Upper lobe of left lung (tissue), 6 donors: ENCODE results near the gene PIWIL4. TPM values are rescaled to one million over a fixed set of nuclear protein-coding genes. Genes with fewer than 3 reads are reported as not detected.
"Not testable (repeated sequence)": the region's sequence is repeated elsewhere in the genome, so short reads cannot be mapped to it uniquely, and the experiment has no call there.

Experiments used
- ATAC-seq, 2 donors: fragments of 200-7000 bp; cut with Tn5 transposase; one replicate each; pipeline ENCODE4 v1.9.1; 2022; ENCODE audit warnings: mild to moderate bottlenecking in 2 of 2, moderate library complexity in 2 of 2; ENCODE audit not compliant: low FRiP score in 2 of 2
- DNase-seq, 2 donors: peaks; one replicate each; pipeline ENCODE4 v3.0.0-alpha.2; 2019 to 2020
- H3K27ac ChIP-seq, 4 donors: fragments of 200-600 bp; sonication (generic); one replicate each; pipeline ENCODE4 v1.5.1; 2016 to 2019
- H3K27me3 ChIP-seq, 4 donors: fragments of 200-600 bp; sonication (generic); one replicate each; pipeline ENCODE4 v1.5.1; 2017 to 2019
- H3K36me3 ChIP-seq, 4 donors: fragments of 200-600 bp; sonication (generic); one replicate each; pipeline ENCODE4 v1.5.1; 2016 to 2019
- H3K4me1 ChIP-seq, 4 donors: fragments of 200-600 bp; sonication (generic); one replicate each; pipeline ENCODE4 v1.5.1; 2018 to 2019
- H3K4me3 ChIP-seq, 4 donors: fragments of 200-600 bp; sonication (generic); one replicate each; pipeline ENCODE4 v1.5.1; 2017 to 2019; ENCODE audit warnings: mild to moderate bottlenecking in 2 of 4, moderate library complexity in 1 of 4
- H3K9me3 ChIP-seq, 4 donors: fragments of 200-600 bp; sonication (generic); one replicate each; pipeline ENCODE4 v1.5.1; 2018 to 2019
- EP300 ChIP-seq, 4 donors: sonication (generic); formaldehyde crosslinking; IDR thresholded peaks; one replicate each; pipeline ENCODE4 v1.5.1; 2017; ENCODE audit warnings: antibody characterized with exemption in 4 of 4, control low read depth in 2 of 4
- POLR2A ChIP-seq, 4 donors: fragments of 450-650 bp; IDR thresholded peaks; one replicate each; pipeline ENCODE4 v1.5.1; 2016 to 2017; ENCODE audit warnings: antibody characterized with exemption in 4 of 4, mild to moderate bottlenecking in 2 of 4
- POLR2AphosphoS5 ChIP-seq, 2 donors: sonication (generic); formaldehyde crosslinking; IDR thresholded peaks; one replicate each; pipeline ENCODE4 v1.5.1; 2017; ENCODE audit warnings: antibody characterized with exemption in 2 of 2
- WGBS, 2 donors: methylation state at CpG; one replicate each; pipeline ENCODE4 v1.1.5; 2017 to 2018; 5-methylcytosine and 5-hydroxymethylcytosine counted together
- total RNA-seq, 6 donors: library from RNA; depleted of rRNA in 4 of 6; stranded (reverse); fragments of >200 nt in 4 of 6; gene quantifications; one replicate each; pipeline versions ENCODE4 v1.1.0 to v1.2.1, GENCODE V29; 2016 to 2021
- TF ChIP-seq, protein P1 (sequence below), 6 experiments: fragments of 450-650 bp in 4 of 6; fragments of 200-600 bp in 2 of 6; sonication (generic) in 2 of 6; IDR thresholded peaks; one replicate each; pipeline ENCODE4 v1.5.1; 2016 to 2019; ENCODE audit warnings: antibody characterized with exemption in 6 of 6
- donor health status: DM: no; HTN: no; CAD: no; lungs with moderate emphysema.
- donor health status: DM: no; HTN: yes; CAD: no; lungs with severe emphysema.

The PIWIL4 gene
- total RNA-seq, 6 donors from 2014 or later: 1.5 to 9.4 (median 4.8) TPM

DNA sequence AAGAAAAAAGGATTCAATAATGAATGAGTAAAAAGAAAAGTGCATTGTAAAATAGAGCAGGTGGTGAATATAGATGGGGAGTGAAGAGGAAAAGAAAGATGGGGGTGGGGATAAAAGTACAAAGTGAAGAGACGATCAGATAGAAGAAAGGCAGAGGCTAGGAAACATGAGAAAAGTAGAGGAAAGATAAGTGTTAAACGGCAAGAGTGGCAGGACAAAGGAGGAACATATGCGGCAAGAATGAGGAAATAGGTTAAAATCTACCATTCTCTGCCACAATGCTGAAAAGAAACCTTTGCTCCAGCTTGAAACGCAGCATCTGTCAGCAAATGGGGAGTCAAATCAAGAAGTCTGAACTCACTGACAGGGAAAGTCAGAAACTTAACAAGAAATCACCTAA, 16.7 kb upstream of the PIWIL4 start:
- no peaks in the 10 kb centered on the region for H3K27me3 ChIP-seq
- peaks cover 21 to 36% (median 29%) of the 10 kb centered on the region in 4 donors for H3K4me1 ChIP-seq
- H3K36me3 ChIP-seq: no peaks in the 10 kb centered on the region
- ATAC-seq (no peak), DNase-seq (no peak)
- no peaks in the 10 kb centered on the region for H3K9me3 ChIP-seq
- WGBS, 2 donors: 49 to 50% methylated on average over 4 of the region's 4 CpGs
- no peak overlapping the region for H3K27ac ChIP-seq
- TF ChIP-seq EP300 (IDR thresholded peaks at IDR 0.05): no peak
- TF ChIP-seq, protein P1, sequence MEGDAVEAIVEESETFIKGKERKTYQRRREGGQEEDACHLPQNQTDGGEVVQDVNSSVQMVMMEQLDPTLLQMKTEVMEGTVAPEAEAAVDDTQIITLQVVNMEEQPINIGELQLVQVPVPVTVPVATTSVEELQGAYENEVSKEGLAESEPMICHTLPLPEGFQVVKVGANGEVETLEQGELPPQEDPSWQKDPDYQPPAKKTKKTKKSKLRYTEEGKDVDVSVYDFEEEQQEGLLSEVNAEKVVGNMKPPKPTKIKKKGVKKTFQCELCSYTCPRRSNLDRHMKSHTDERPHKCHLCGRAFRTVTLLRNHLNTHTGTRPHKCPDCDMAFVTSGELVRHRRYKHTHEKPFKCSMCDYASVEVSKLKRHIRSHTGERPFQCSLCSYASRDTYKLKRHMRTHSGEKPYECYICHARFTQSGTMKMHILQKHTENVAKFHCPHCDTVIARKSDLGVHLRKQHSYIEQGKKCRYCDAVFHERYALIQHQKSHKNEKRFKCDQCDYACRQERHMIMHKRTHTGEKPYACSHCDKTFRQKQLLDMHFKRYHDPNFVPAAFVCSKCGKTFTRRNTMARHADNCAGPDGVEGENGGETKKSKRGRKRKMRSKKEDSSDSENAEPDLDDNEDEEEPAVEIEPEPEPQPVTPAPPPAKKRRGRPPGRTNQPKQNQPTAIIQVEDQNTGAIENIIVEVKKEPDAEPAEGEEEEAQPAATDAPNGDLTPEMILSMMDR (IDR thresholded peaks at IDR 0.05): no peak
- TF ChIP-seq POLR2A (IDR thresholded peaks at IDR 0.05): no peak
- no peak for TF ChIP-seq POLR2AphosphoS5 (IDR thresholded peaks at IDR 0.05)
- no peak overlapping the region for H3K4me3 ChIP-seq

DNA sequence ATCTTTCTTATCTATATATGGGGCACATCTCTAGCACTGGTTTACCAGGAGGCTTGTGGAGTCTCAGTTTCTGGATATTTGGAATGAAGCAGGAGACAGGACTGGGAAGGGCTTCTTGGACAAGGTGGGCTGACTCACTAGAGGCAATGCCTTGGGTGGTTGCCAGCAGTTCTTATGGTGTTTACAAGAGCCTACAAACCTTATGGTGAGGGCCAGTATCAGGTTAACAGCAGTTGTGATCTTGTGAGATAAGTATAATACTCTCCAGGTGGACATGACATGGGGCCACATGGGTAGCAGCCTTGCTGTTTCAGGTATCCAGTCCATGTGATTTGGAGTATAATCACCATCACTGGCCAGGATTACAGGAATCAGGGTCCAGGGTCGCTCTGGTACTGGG, 13.2 kb upstream of the PIWIL4 start:
- peaks cover under 1 to 6% (median 2%) of the 10 kb centered on the region in 4 donors for H3K4me1 ChIP-seq
- DNase-seq: no peak

DNA sequence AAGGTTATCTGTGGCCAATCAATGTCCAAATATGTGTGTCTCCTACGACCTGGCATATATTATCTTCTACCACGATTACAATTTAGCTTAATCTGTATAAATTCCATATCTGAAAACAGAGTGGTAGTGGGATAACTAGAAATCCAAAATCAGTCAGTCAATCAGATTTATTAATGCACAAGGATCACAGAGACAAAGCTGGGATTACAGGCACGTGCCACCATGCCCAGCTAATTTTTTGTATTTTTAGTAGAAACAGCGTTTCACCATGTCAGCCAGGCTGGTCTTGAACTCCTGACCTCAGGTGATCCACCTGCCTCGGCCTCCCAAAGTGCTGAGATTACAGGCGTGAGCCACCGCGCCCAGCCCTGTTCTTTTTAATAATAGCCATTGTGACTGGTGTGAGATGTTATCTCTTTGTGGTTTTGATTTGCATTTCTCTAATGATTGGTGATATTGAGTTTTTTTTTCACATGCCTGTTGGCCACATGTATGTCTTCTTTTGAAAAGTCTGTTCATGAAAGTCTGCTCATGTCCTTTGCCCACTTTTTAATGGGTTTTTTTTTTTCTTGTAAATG, 11.3 kb upstream of the PIWIL4 start:
- not testable (repeated sequence) for H3K36me3 ChIP-seq, H3K4me3 ChIP-seq, H3K9me3 ChIP-seq, DNase-seq, H3K27ac ChIP-seq, H3K27me3 ChIP-seq, ATAC-seq, H3K4me1 ChIP-seq
- 89 to 92% methylated on average over 8 of the region's 8 CpGs for WGBS, 2 donors

More for the DNA sequence above, 13.2 kb upstream of the PIWIL4 start:
- Histone ChIP-seq H3K27me3 (no peaks in the 10 kb centered on the region), H3K9me3 (no peaks in the 10 kb centered on the region), H3K4me3 (no peak overlapping the region), H3K27ac (no peak overlapping the region), H3K36me3 (no peaks in the 10 kb centered on the region)
- 38 to 89% methylated on average over 1 of the region's 1 CpG for WGBS, 2 donors
- no peak for ATAC-seq
- no peak for TF ChIP-seq POLR2A (IDR thresholded peaks at IDR 0.05)
- TF ChIP-seq EP300 (IDR thresholded peaks at IDR 0.05): no peak
- TF ChIP-seq, protein P1 (IDR thresholded peaks at IDR 0.05): no peak
- TF ChIP-seq POLR2AphosphoS5 (IDR thresholded peaks at IDR 0.05): no peak

DNA sequence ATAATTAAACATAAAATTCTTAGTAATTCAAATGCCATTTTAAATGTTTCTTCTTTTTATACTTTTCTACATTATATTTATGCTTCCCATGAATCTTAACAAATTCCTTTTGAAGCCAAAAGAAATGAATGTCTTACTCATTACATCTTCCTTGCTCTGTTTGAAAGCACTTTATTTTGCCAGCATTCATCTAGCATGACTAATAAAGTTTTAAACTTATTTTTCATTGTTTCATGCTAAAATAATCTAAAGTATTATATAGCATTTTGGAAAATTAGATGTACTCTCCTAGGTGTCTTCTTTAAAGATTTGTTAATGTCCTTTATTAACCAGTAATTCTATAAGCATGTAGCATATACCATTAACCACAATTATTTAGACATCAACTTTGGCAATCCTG, 9.7 kb upstream of the PIWIL4 start:
- Histone ChIP-seq H3K9me3 (no peaks in the 10 kb centered on the region), H3K27ac (no peak overlapping the region), H3K4me3 (no peak overlapping the region), H3K36me3 (no peaks in the 10 kb centered on the region), H3K27me3 (no peaks in the 10 kb centered on the region), H3K4me1 (peaks cover 0 to 5% (median 0%) of the 10 kb centered on the region in 4 donors)
- ATAC-seq: no peak
- DNase-seq: no peak
- TF ChIP-seq POLR2A (IDR thresholded peaks at IDR 0.05) (no peak), POLR2AphosphoS5 (IDR thresholded peaks at IDR 0.05) (no peak), EP300 (IDR thresholded peaks at IDR 0.05) (no peak)
- TF ChIP-seq, protein P1 (IDR thresholded peaks at IDR 0.05): no peak

DNA sequence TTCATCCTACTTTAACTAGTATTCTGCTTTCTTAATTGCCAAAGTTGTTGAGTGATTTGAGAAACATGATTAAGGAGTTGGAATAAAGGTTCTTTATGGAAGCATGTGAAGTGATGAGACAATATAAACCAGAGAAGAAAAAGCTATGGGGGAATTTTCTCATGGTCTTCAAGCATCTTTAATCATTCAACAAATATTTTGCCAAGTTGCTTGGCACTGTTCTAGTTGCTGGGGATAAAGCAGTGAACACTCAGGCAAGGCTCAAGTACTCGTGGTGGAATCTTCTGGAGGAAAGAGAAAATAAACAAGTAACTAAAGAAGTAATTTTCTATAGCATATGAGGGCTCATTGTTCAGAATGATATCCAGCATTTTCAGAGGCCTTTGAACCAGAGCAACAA, 9.2 kb upstream of the PIWIL4 start:
- H3K4me1 ChIP-seq: peaks cover 0 to 5% (median 0%) of the 10 kb centered on the region in 4 donors
- H3K4me3 ChIP-seq: no peak overlapping the region
- no peak overlapping the region for H3K27ac ChIP-seq
- H3K27me3 ChIP-seq: no peaks in the 10 kb centered on the region
- no peak for DNase-seq
- H3K36me3 ChIP-seq: no peaks in the 10 kb centered on the region
- ATAC-seq: no peak
- WGBS, 2 donors: 38 to 45% methylated on average over 1 of the region's 1 CpG
- TF ChIP-seq EP300 (IDR thresholded peaks at IDR 0.05): no peak
- TF ChIP-seq, protein P1 (IDR thresholded peaks at IDR 0.05): no peak
- no peak for TF ChIP-seq POLR2A (IDR thresholded peaks at IDR 0.05)
- TF ChIP-seq POLR2AphosphoS5 (IDR thresholded peaks at IDR 0.05): no peak
- H3K9me3 ChIP-seq: no peaks in the 10 kb centered on the region
